ENCODE results near the gene VCP. TPM values are rescaled to one million over a fixed set of nuclear protein-coding genes. Genes with fewer than 3 reads are reported as not detected.

Gene VCP
- total RNA-seq, 1 donor from 2014 or later: 185 TPM

- H3K36me3 ChIP-seq: no peaks in the 10 kb centered on the region
- DNase-seq: no peak
- ATAC-seq: no peak
- H3K27ac ChIP-seq: no peak overlapping the region
- no peak overlapping the region for H3K4me3 ChIP-seq
- no peaks in the 10 kb centered on the region for H3K9me3 ChIP-seq
- intact Hi-C loops (cut with DNase I): no loop called here
- no peaks in the 10 kb centered on the region for H3K27me3 ChIP-seq
- H3K4me1 ChIP-seq: peaks cover 18% of the 10 kb centered on the region
- TF ChIP-seq, protein P1, sequence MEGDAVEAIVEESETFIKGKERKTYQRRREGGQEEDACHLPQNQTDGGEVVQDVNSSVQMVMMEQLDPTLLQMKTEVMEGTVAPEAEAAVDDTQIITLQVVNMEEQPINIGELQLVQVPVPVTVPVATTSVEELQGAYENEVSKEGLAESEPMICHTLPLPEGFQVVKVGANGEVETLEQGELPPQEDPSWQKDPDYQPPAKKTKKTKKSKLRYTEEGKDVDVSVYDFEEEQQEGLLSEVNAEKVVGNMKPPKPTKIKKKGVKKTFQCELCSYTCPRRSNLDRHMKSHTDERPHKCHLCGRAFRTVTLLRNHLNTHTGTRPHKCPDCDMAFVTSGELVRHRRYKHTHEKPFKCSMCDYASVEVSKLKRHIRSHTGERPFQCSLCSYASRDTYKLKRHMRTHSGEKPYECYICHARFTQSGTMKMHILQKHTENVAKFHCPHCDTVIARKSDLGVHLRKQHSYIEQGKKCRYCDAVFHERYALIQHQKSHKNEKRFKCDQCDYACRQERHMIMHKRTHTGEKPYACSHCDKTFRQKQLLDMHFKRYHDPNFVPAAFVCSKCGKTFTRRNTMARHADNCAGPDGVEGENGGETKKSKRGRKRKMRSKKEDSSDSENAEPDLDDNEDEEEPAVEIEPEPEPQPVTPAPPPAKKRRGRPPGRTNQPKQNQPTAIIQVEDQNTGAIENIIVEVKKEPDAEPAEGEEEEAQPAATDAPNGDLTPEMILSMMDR (IDR thresholded peaks at IDR 0.05): no peak
Observed at GRCh38 chr9:35075358-35075757, 2.9 kb upstream of the VCP start.

GRCh38 chr9:35074791-35075190, 2.4 kb upstream of the VCP start:
- ATAC-seq (no peak), DNase-seq (no peak)
- H3K36me3 ChIP-seq: no peaks in the 10 kb centered on the region
- H3K4me1 ChIP-seq: peaks cover 24% of the 10 kb centered on the region
- H3K9me3 ChIP-seq: no peaks in the 10 kb centered on the region
- no peaks in the 10 kb centered on the region for H3K27me3 ChIP-seq
- no peak overlapping the region for H3K27ac ChIP-seq
- intact Hi-C loops (cut with DNase I): no loop called here
- TF ChIP-seq, protein P1 (IDR thresholded peaks at IDR 0.05): no peak
- no peak overlapping the region for H3K4me3 ChIP-seq

DNA sequence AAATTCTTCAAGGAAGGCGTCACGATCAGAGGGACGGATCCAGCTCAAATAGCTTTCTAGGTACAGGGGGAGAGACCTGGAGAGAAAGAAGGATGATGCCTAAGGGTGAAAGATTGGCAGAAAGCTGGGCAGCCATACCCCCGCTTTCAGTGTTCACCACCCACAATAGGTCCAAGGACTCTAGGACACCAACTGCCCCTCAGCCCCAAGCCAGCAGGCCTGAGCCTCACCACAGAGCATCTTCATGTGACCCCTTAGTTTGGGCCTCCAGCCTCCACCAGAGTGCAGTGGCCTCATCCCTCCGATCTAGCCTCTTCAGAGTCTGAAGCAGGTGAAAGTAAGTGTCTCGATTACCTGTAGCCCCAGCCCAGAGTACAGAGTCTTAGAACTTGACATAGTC, 1.7 kb upstream of the VCP start:
- DNase-seq: no peak
- intact Hi-C loops (cut with DNase I): no loop called here
- TF ChIP-seq, protein P1 (IDR thresholded peaks at IDR 0.05): no peak
- Histone ChIP-seq H3K27me3 (no peaks in the 10 kb centered on the region), H3K36me3 (no peaks in the 10 kb centered on the region), H3K4me3 (no peak overlapping the region), H3K4me1 (peaks cover 27% of the 10 kb centered on the region), H3K27ac (no peak overlapping the region), H3K9me3 (no peaks in the 10 kb centered on the region)
- ATAC-seq: no peak

- peak overlapping the region; percentile 48 for H3K27ac ChIP-seq
- intact Hi-C loops (cut with DNase I): no loop called here
- peaks cover 27% of the 10 kb centered on the region for H3K4me1 ChIP-seq
- H3K9me3 ChIP-seq: no peaks in the 10 kb centered on the region
- no peaks in the 10 kb centered on the region for H3K27me3 ChIP-seq
- peak overlapping the region; percentile 28 for H3K4me3 ChIP-seq
- TF ChIP-seq, protein P1 (IDR thresholded peaks at IDR 0.05): no peak
- H3K36me3 ChIP-seq: peaks cover 3% of the 10 kb centered on the region
- DNase-seq: no peak
- no peak for ATAC-seq
Observed at GRCh38 chr9:35073279-35073612, 821 bp upstream of the VCP start.

DNA sequence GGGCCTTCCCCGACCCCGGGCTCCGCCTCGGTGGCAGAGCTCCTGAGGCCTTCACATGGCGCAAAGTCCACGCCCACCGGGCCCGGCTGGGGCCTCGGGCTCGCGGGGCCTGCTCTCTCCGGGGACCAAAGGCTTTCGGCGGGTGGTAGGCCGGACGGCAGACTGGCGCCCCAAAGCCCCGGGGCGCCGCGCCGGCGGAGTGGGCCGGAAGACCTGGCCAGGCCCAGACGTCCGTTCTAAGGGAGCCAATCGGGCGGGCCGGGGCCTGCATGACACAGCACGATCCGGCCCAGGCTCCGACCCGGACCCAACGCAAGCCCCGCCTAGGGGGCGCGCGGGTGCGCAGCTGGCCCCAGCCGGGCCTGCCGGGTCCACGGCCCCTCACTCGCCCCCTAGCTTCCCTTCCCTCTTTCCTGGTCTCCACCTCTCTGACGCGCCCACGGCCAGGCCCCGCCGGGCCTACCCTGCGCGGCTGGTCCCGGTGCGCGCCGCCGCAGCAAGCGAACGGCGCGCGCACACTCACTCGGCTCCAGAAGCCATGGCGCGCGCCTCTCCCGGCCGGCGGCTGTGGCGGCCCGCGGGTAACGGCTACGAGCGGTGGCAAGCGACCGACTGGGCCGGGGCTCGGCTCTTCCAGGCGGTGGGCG, 488 bp downstream of the VCP start:
- Histone ChIP-seq H3K4me1 (peaks cover 32% of the 10 kb centered on the region), H3K27me3 (no peaks in the 10 kb centered on the region), H3K27ac (peak overlapping the region; percentile 100), H3K4me3 (peak overlapping the region; percentile 98), H3K9me3 (no peaks in the 10 kb centered on the region), H3K36me3 (peaks cover 16% of the 10 kb centered on the region)
- TF ChIP-seq, protein P1 (IDR thresholded peaks at IDR 0.05): peak; percentile 46
- intact Hi-C loops (cut with DNase I): no loop called here
- ATAC-seq (peak; percentile 90), DNase-seq (peak; percentile 95)
